HG03045 (cell line): Measurements from ENCODE around the gene NOXA1.
"Not testable (repeated sequence)": the region's sequence is repeated elsewhere in the genome, so short reads cannot be mapped to it uniquely, and the experiment has no call there.

ENCODE experiments used
- ATAC-seq: cut with Tn5 transposase; IDR thresholded peaks from one replicate; pipeline ENCODE4 v1.9.1; 2021; ENCODE audit warnings: mild to moderate bottlenecking, moderate library complexity; ENCODE audit not compliant: unreplicated experiment

The NOXA1 gene

GRCh38 chr9:137404961-137405567 is 18.1 kb upstream of the NOXA1 start:
- ATAC-seq: no peak

- no peak for ATAC-seq
Measured at GRCh38 chr9:137405677-137406081, 17.5 kb upstream of the NOXA1 start.

GRCh38 chr9:137406085-137406760 is 17.0 kb upstream of the NOXA1 start:
- no peak for ATAC-seq

GRCh38 chr9:137406876-137407589 is 16.2 kb upstream of the NOXA1 start:
- ATAC-seq: no peak

GRCh38 chr9:137407590-137408300 is 15.4 kb upstream of the NOXA1 start:
- ATAC-seq: no peak

GRCh38 chr9:137408651-137409405 is 14.4 kb upstream of the NOXA1 start:
- no peak for ATAC-seq

- no peak for ATAC-seq
Measured at GRCh38 chr9:137409515-137409914, 13.7 kb upstream of the NOXA1 start.

GRCh38 chr9:137410236-137410890 is 12.8 kb upstream of the NOXA1 start:
- ATAC-seq: not testable (repeated sequence)

- no peak for ATAC-seq
Measured at GRCh38 chr9:137410891-137411249, 12.3 kb upstream of the NOXA1 start.

- ATAC-seq: no peak
Measured at GRCh38 chr9:137411260-137411644, 11.9 kb upstream of the NOXA1 start.

GRCh38 chr9:137411645-137412380 is 11.4 kb upstream of the NOXA1 start:
- no peak for ATAC-seq

GRCh38 chr9:137412431-137412830 is 10.8 kb upstream of the NOXA1 start:
- ATAC-seq: no peak

- ATAC-seq: no peak
Measured at GRCh38 chr9:137415451-137415850, 7.7 kb upstream of the NOXA1 start.

GRCh38 chr9:137416006-137416562 is 7.1 kb upstream of the NOXA1 start:
- no peak for ATAC-seq

GRCh38 chr9:137416563-137417151 is 6.5 kb upstream of the NOXA1 start:
- no peak for ATAC-seq

GRCh38 chr9:137417161-137418021 is 5.8 kb upstream of the NOXA1 start:
- ATAC-seq: no peak

- no peak for ATAC-seq
Measured at GRCh38 chr9:137421838-137422603, 1.2 kb upstream of the NOXA1 start.
